K562 (cell line): ENCODE data around the gene KCNC3. TPM values are rescaled to one million over a fixed set of nuclear protein-coding genes. Genes with fewer than 3 reads are reported as not detected.
A peak's percentile ranks its signal among the peaks of the same experiment; 100 is the strongest.

Source experiments
- ATAC-seq: fragments of 200-7000 bp; cut with Tn5 transposase; 3 replicates; pipeline ENCODE4 v1.9.1; 2020; ENCODE audit warnings: moderate library complexity
- BruUV-seq: library from RNA; stranded (reverse); fragments of 400-500 nt; replicated peaks from 2 replicates; lab custom pipeline; 2021; lab: Mats Ljungman, UMichigan
- CTCF ChIA-PET: fragments of 300-600 bp; formaldehyde crosslinking; extraction: SDS; loops from one replicate; lab custom pipeline; 2021; ENCODE audit warnings: low intra/inter-chr PET ratio; lab: Yijun Ruan, JAX
- POLR2A ChIA-PET: fragments of 300-600, 350-650 bp; sonication (Branson Sonifier 250); formaldehyde crosslinking; extraction: SDS; loops from one replicate; lab custom pipeline; 2021; ENCODE audit warnings: antibody characterized with exemption, inconsistent platforms; lab: Yijun Ruan, JAX
- DNase-seq, 4 experiments: peaks; one replicate each; pipeline versions ENCODE4 v3.0.0 to v3.0.0-alpha.2; 2011 to 2018; ENCODE audit warnings: low spot score in 3 of 4, mixed read lengths in 3 of 4; ENCODE audit errors: extremely low read depth in 1 of 4
- FAIRE-seq: peaks from 2 replicates; lab custom pipeline; 2011; peaks lifted over from hg19 to GRCh38; lab: Jason Lieb, UNC
- H2AFZ ChIP-seq: 2 replicates; pipeline ENCODE4 v1.6.0; 2011; ENCODE audit warnings: low read depth, low read length, control low read depth, inconsistent platforms
- H3K27ac ChIP-seq: fragments of 200-600 bp; 3 replicates; pipeline ENCODE4 v1.8.0; 2011; ENCODE audit warnings: low read depth, mild to moderate bottlenecking, control low read depth, inconsistent platforms, low read length, moderate library complexity, mixed read lengths; ENCODE audit errors: extremely low read depth
- H3K27me3 ChIP-seq, 2 experiments: fragments of 300-600 bp in 1 of 2; 2 replicates in 1 of 2; 3 replicates in 1 of 2; pipeline versions ENCODE4 v1.6.0 to v1.8.0; 2011; ENCODE audit warnings: inconsistent platforms in 2 of 2, low read length in 2 of 2, mild to moderate bottlenecking in 1 of 2, mixed read lengths in 1 of 2, moderate library complexity in 1 of 2; ENCODE audit not compliant: control insufficient read depth in 2 of 2, insufficient read depth in 2 of 2
- H3K36me3 ChIP-seq: fragments of 300-600 bp; 3 replicates; pipeline ENCODE4 v1.8.0; 2011; ENCODE audit warnings: mild to moderate bottlenecking, low read length, inconsistent platforms; ENCODE audit not compliant: control insufficient read depth, insufficient read depth
- H3K4me1 ChIP-seq, 2 experiments: fragments of 200-600 bp in 1 of 2; replicated peaks in 1 of 2; 2 replicates in 1 of 2; 3 replicates in 1 of 2; pipeline versions ENCODE4 v1.5.1 to v1.8.0; 2011; ENCODE audit warnings: inconsistent platforms in 2 of 2, low read length in 2 of 2, mild to moderate bottlenecking in 1 of 2, mixed read lengths in 1 of 2, moderate library complexity in 1 of 2; ENCODE audit not compliant: control insufficient read depth in 2 of 2, insufficient read depth in 2 of 2
- H3K4me2 ChIP-seq: 2 replicates; pipeline ENCODE4 v1.6.1; 2011; ENCODE audit warnings: low read length, control low read depth, inconsistent platforms, mixed read lengths; ENCODE audit not compliant: insufficient read depth
- H3K4me3 ChIP-seq: fragments of 200-600 bp; sonication (generic), shearing (Covaris generic); 2 replicates; pipeline ENCODE4 v1.5.1; 2016; ENCODE audit warnings: control low read depth, inconsistent platforms
- H3K79me2 ChIP-seq: fragments of 200-600 bp; 3 replicates; pipeline ENCODE4 v1.8.0; 2011; ENCODE audit warnings: low read length, inconsistent platforms; ENCODE audit not compliant: control insufficient read depth, insufficient read depth
- H3K9ac ChIP-seq, 2 experiments: 2 replicates each; pipeline versions ENCODE4 v1.6.0 to v1.6.1; 2011; ENCODE audit warnings: low read depth in 2 of 2, low read length in 2 of 2, control low read depth in 1 of 2, inconsistent platforms in 1 of 2, mild to moderate bottlenecking in 1 of 2, mixed read lengths in 1 of 2; ENCODE audit not compliant: insufficient read depth in 1 of 2
- H3K9me1 ChIP-seq: one replicate; pipeline ENCODE4 v1.6.0; 2011; ENCODE audit warnings: inconsistent platforms, mild to moderate bottlenecking, low read length, moderate library complexity; ENCODE audit not compliant: control insufficient read depth, insufficient read depth
- H3K9me3 ChIP-seq: replicated peaks from 2 replicates; pipeline ENCODE4 v1.5.1; 2011; ENCODE audit warnings: low read depth, low read length, inconsistent platforms; ENCODE audit not compliant: control insufficient read depth, insufficient read depth
- H4K20me1 ChIP-seq: replicated peaks from 2 replicates; pipeline ENCODE4 v1.6.1; 2011; ENCODE audit warnings: low read length, inconsistent platforms, mixed read lengths; ENCODE audit not compliant: control insufficient read depth, insufficient read depth
- C11orf30 ChIP-seq: fragments of 450-650 bp; IDR thresholded peaks from 2 replicates; pipeline ENCODE4 v1.6.1; 2016; ENCODE audit warnings: low read depth, mild to moderate bottlenecking
- FOSL1 ChIP-seq: fragments of 200-800 bp; sonication (Bioruptor generic); conservative IDR thresholded peaks from 2 replicates; pipeline ENCODE4 v1.6.1; 2016; ENCODE audit warnings: missing genetic modification characterization, missing compliant biosample characterization
- MAFG ChIP-seq: fragments of 450-650 bp; conservative IDR thresholded peaks from 2 replicates; pipeline ENCODE4 v1.6.1; 2016; ENCODE audit warnings: missing genetic modification characterization, missing compliant biosample characterization
- RBM25 ChIP-seq: fragments of 200-400 bp; formaldehyde crosslinking; IDR thresholded peaks from 2 replicates; pipeline ENCODE4 v1.6.1; 2018; ENCODE audit warnings: low read length, low read depth, moderate library complexity; ENCODE audit not compliant: severe bottlenecking
- SIRT6 ChIP-seq: IDR thresholded peaks from one replicate; pipeline ENCODE4 v1.6.1; 2012; ENCODE audit warnings: low read depth, mild to moderate bottlenecking, control low read depth, inconsistent platforms, low read length, moderate library complexity
- SMAD2 ChIP-seq: fragments of 150-350 bp; IDR thresholded peaks from 2 replicates; pipeline ENCODE4 v1.6.1; 2014; ENCODE audit warnings: low read depth, mild to moderate bottlenecking, low read length
- SMARCA5 ChIP-seq: fragments of 450-650 bp; IDR thresholded peaks from 2 replicates; pipeline ENCODE4 v1.6.1; 2016
- THAP12 ChIP-seq: fragments of 250-450 bp; sonication (Bioruptor Pico); IDR thresholded peaks from 2 replicates; pipeline ENCODE4 v1.9.0; 2021; ENCODE audit warnings: mild to moderate bottlenecking, inconsistent platforms
- ZBTB40 ChIP-seq, 2 experiments: fragments of 450-650 bp in 1 of 2; sonication (generic) in 1 of 2; formaldehyde crosslinking in 1 of 2; IDR thresholded peaks; 2 replicates each; pipeline versions ENCODE4 v1.7.1 to v1.9.0; 2016 to 2022; ENCODE audit warnings: inconsistent platforms in 1 of 2, mild to moderate bottlenecking in 1 of 2, missing genetic modification reagents in 1 of 2
- WGBS: fragments of 100-300 bp; shearing (Covaris generic); methylation state at CpG from one replicate; pipeline ENCODE4 v1.1.6; 2016; ENCODE audit warnings: low coverage, mixed read lengths; ENCODE audit not compliant: insufficient coverage; ENCODE audit errors: missing lambda C conversion rate; 5-methylcytosine and 5-hydroxymethylcytosine counted together
- in situ Hi-C: fragments of 300-500 bp; cut with MboI; formaldehyde crosslinking; loops from 4 replicates; pipeline ENCODE4 v1.15.0; 2018; ENCODE audit warnings: inconsistent platforms, mixed read lengths
- intact Hi-C: fragments of 100-400 bp; cut with micrococcal nuclease; formaldehyde crosslinking; loops from 2 replicates; pipeline ENCODE4 v1.14.2; 2022
- polyA plus RNA-seq, 8 experiments: library from polyadenylated mRNA; depleted of rRNA in 4 of 8; stranded (reverse) in 5 of 8; unstranded in 3 of 8; fragments of >200 nt; fragmentation: Nextera tagmentation in 2 of 8; fragmentation: Illumina TruSeq in 1 of 8; extraction: Ambion mirVana in 2 of 8; extraction: Trizol in 1 of 8; gene quantifications; 2 replicates each; pipeline versions ENCODE4 v1.2.1 to v1.2.3, GENCODE V29; 2011 to 2014; ENCODE audit warnings: inconsistent platforms in 1 of 8, missing spikeins in 1 of 8
- total RNA-seq, 7 experiments: library from RNA; depleted of rRNA in 6 of 7; stranded (reverse); fragments of >200 nt in 6 of 7; fragmentation: Illumina TruSeq in 2 of 7; extraction: Trizol in 2 of 7; gene quantifications; 2 replicates each; pipeline versions ENCODE4 v1.2.1 to v1.2.3, GENCODE V29; 2011 to 2021; ENCODE audit warnings: low replicate concordance in 1 of 7

The KCNC3 gene
- total and polyA plus RNA-seq, 9 of the 15 experiments (the other 6 are each of a cell fraction or from before 2014, with no cell fraction given) = 0.03 to 26.2 (median 2.0) TPM

- no peak overlapping the region for H3K27ac ChIP-seq
- in situ Hi-C loops (no loop called here), intact Hi-C loops (no loop called here)
- DNase-seq (no peak), ATAC-seq (no peak), FAIRE-seq (no peak)
- CTCF ChIA-PET = no interaction called here
- no peak overlapping the region for H2AFZ ChIP-seq
- 0 out of 2 replicates have a peak, but pooled peaks cover 4% of the 10 kb centered on the region for H4K20me1 ChIP-seq
- H3K9me3 ChIP-seq = no peaks in the 10 kb centered on the region
- no peak overlapping the region for H3K9ac ChIP-seq
- no peaks in the 10 kb centered on the region for H3K9me1 ChIP-seq
- peaks cover 0 to 3% of the 10 kb centered on the region in 2 experiments; a peak in 3 of 5 replicates for H3K4me1 ChIP-seq
- no peaks in the 10 kb centered on the region for H3K36me3 ChIP-seq
- peaks cover 16 to 30% of the 10 kb centered on the region in 2 experiments for H3K27me3 ChIP-seq
- POLR2A ChIA-PET = interaction anchor here (0.5 to 1.2 kb wide), 4 partner anchors 8 to 223 kb away, joined by 3 read pairs; no protein-coding TSS in a partner anchor
- no TSS peak for BruUV-seq
- no peak overlapping the region for H3K4me3 ChIP-seq
- whole genome bisulfite sequencing = 6% methylated on average over 10 of the region's 10 CpGs
- H3K4me2 ChIP-seq = no peak overlapping the region
- no peaks in the 10 kb centered on the region for H3K79me2 ChIP-seq
- TF ChIP-seq MAFG (tag) (peak; percentile 62), ZBTB40 (IDR thresholded peaks at IDR 0.05) (0 out of 2 replicates have a peak, but pooled peaks have one; percentile 36), ZBTB40 (CRISPR knock-in tag; IDR thresholded peaks at IDR 0.05) (no peak), SMARCA5 (0 out of 2 replicates have a peak, but pooled peaks have one; percentile 25), C11orf30 (peak; percentile 76), FOSL1 (tag) (peak; percentile 83), SIRT6 (no peak), RBM25 (peak; percentile 93), SMAD2 (no peak), THAP12 (CRISPR knock-in tag) (no peak)
Observed at GRCh38 chr19:50300814-50301606, 28.2 kb downstream of the KCNC3 start.
